IPS-15b (cell line): ENCODE data around the gene BMAL1.

Experiments used
- H3K27me3 ChIP-seq: one replicate; pipeline ENCODE4 v1.6.1; 2013; ENCODE audit warnings: low read length; ENCODE audit not compliant: control insufficient read depth, insufficient read depth
- H3K36me3 ChIP-seq: one replicate; pipeline ENCODE4 v1.6.1; 2013; ENCODE audit warnings: low read length; ENCODE audit not compliant: control insufficient read depth, insufficient read depth
- H3K4me1 ChIP-seq: one replicate; pipeline ENCODE4 v1.6.1; 2013; ENCODE audit warnings: mild to moderate bottlenecking, low read length; ENCODE audit not compliant: control insufficient read depth, insufficient read depth
- H3K4me3 ChIP-seq: one replicate; pipeline ENCODE4 v1.5.1; 2013; ENCODE audit warnings: low read depth, low read length
- H3K9ac ChIP-seq: one replicate; pipeline ENCODE4 v1.6.1; 2013; ENCODE audit warnings: low read depth, mild to moderate bottlenecking, low read length
- H3K9me3 ChIP-seq: one replicate; pipeline ENCODE4 v1.6.1; 2013; ENCODE audit warnings: mild to moderate bottlenecking, low read length; ENCODE audit not compliant: control insufficient read depth, insufficient read depth

BMAL1 gene

DNA sequence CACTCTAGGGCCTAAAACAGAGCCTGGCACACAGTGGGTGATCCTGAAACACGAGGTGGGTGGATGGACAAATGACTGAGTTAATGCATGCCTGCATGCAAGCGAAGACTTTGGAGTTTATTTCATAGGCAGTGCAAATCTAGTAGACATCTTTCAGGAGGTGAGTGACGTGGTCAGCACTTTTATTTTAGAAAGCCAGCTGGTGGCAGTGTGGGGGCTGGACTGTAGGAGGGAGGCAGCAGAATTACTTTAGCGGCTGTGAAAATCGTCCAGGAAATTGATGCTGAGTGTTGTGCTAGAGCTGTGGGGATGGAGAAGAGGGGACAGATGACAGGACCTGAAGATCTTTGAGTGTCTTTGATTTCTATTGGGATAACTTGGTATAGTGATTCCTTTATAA is 47.1 kb downstream of the BMAL1 start:
- no peak overlapping the region for H3K4me3 ChIP-seq
- no peaks in the 10 kb centered on the region for H3K36me3 ChIP-seq
- H3K9ac ChIP-seq, result no peak overlapping the region
- H3K9me3 ChIP-seq, result no peaks in the 10 kb centered on the region
- no peaks in the 10 kb centered on the region for H3K4me1 ChIP-seq
- H3K27me3 ChIP-seq, result no peaks in the 10 kb centered on the region

DNA sequence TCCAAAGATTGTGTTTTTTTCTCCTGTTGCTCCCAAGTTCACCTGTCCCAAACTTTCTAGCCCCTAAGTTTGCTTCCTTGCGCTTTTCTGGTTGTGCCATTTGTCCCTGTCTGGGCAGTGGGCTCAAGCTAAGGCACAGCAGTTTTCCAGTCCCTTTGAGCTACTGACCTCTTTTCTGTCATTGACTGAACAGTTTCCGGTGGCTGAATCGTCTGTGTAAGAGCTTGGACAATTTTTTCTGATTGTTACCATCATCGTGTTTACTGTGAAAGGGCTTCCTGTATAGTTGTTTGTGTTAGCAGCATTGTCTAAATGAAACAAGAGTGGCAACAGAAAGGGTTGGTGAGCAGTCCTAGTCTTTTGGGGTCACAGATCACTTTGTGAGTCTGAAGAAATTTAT is 49.8 kb downstream of the BMAL1 start:
- Histone ChIP-seq H3K4me1 (no peaks in the 10 kb centered on the region), H3K27me3 (no peaks in the 10 kb centered on the region), H3K9me3 (no peaks in the 10 kb centered on the region), H3K4me3 (no peak overlapping the region), H3K36me3 (no peaks in the 10 kb centered on the region), H3K9ac (no peak overlapping the region)

DNA sequence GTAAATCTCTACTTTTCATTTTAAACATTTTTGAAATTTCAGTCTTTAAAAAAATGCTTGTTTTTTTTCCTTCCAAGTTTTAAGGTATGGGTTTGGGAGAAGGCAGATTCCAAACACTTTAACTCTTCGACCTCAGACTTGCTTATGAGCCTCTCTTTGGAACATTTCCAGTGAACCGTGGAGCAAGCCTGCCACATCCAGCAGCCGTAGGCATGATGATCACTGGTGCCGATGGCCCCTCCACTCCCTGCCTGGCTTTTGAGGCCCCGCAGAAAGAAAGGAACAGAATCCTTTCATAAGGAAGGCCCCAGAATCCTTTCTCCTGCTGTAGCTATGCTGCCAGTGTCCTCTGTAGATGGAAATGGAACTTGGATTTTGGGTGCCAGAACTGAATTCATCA is 50.7 kb downstream of the BMAL1 start:
- Histone ChIP-seq H3K4me1 (no peaks in the 10 kb centered on the region), H3K27me3 (no peaks in the 10 kb centered on the region), H3K4me3 (no peak overlapping the region), H3K9ac (no peak overlapping the region), H3K9me3 (no peaks in the 10 kb centered on the region), H3K36me3 (no peaks in the 10 kb centered on the region)

DNA sequence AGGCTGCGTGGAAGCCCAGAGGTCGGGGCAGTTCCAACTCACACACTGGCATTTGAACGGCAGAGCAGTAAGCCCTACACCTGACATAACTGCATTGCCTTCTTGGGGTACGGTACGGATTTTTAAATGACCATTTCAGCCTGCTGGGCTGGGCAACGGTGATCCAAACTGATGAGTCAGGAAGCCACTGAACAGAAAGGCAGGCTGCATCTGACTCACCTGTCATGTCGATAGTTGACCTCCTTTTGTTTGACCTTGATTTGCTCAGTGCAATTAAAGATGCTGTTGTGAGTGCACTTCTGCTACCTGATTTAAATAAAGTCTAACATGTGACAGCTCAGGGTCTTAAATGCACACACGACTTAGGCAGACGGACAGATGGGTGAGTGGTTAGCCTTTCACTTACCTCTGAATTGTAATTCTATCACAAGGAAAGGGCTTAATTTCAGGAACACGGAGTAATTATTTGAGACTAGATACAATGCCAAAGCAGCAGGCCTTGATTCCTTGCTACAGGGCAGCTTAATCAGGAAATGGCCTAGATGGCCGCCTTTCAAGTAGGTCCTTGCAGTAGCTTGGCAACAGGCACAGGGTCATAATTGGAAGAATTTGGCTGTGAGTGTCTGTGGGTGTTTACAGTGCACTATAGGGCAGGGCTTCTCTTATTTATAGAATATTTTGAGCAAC is 52.2 kb downstream of the BMAL1 start:
- Histone ChIP-seq H3K4me1 (no peaks in the 10 kb centered on the region), H3K4me3 (no peak overlapping the region)

GRCh38 chr11:13332124-13332523 is 54.5 kb downstream of the BMAL1 start:
- peaks cover 2% of the 10 kb centered on the region for H3K4me1 ChIP-seq
- no peaks in the 10 kb centered on the region for H3K9me3 ChIP-seq
- H3K4me3 ChIP-seq, result no peak overlapping the region
- no peak overlapping the region for H3K9ac ChIP-seq
- H3K36me3 ChIP-seq, result no peaks in the 10 kb centered on the region
- H3K27me3 ChIP-seq, result no peaks in the 10 kb centered on the region

More for the DNA sequence above, 52.2 kb downstream of the BMAL1 start:
- Histone ChIP-seq H3K27me3 (no peaks in the 10 kb centered on the region), H3K9me3 (no peaks in the 10 kb centered on the region), H3K36me3 (no peaks in the 10 kb centered on the region), H3K9ac (no peak overlapping the region)

DNA sequence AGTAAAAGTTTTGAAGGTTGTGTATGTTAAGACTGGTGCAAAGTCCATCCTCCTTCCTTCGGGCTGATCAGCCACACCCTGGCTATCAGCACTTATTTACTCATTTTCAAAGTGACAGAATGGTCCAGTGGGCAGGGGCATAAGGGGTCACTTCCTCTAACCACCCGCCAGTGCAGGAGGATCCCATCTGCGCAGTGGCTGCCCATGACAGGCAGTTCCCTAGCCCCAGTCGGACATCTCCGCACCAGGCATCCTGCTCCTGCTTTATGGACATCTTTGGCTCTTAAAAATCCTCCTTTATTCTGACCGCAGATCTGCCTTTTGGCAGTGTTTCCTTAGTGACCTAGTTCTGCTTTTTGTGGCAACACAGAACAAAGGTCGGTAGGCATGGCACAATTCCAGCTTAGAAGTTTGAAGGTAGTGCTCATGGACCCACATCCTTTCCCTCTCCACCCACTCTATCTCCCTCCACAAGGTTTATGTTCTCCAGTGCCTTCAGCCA is 55.9 kb downstream of the BMAL1 start:
- H3K9me3 ChIP-seq, result no peaks in the 10 kb centered on the region
- peaks cover 2% of the 10 kb centered on the region for H3K4me1 ChIP-seq
- no peaks in the 10 kb centered on the region for H3K36me3 ChIP-seq
- H3K9ac ChIP-seq, result no peak overlapping the region
- no peaks in the 10 kb centered on the region for H3K27me3 ChIP-seq
- no peak overlapping the region for H3K4me3 ChIP-seq

DNA sequence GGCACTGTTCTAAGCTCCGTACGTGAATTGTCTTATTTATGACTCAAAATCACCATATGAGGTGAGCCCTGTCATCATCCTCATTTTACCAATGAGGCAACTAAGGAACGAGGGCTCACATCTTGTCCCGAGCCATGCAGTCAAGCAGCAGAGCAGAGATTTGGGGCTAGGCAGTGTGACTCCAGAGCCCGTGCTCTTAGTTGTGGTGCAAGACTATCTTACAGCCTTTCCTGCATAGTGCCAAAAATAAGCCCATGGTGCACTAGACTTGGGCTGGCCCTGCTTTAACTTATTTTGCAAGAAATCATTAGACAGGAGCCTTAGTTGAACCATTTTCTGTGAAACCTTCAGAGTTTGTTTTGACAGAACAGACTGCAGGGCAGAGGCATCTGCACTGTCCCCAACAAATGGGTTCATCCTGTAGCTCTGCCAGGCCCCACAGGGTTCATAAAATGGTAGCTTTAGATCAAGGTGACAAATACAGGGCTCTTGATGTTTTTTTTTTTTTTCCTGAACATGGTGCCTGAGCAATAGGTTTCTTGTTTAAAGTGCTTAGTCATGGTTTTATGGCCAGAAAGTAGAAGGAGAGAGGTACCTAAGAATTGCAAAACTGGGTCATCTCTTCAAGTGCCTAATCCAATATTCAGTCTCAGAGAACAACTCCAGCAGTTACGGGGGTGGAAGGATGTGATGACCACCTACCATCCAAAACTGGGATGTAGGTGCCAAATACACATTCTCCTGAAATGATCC is 56.6 kb downstream of the BMAL1 start:
- Histone ChIP-seq H3K9me3 (no peaks in the 10 kb centered on the region), H3K36me3 (no peaks in the 10 kb centered on the region), H3K4me1 (peaks cover 2% of the 10 kb centered on the region), H3K27me3 (no peaks in the 10 kb centered on the region), H3K9ac (no peak overlapping the region), H3K4me3 (no peak overlapping the region)

- Histone ChIP-seq H3K9ac (no peak overlapping the region), H3K36me3 (no peaks in the 10 kb centered on the region), H3K4me3 (no peak overlapping the region), H3K4me1 (peaks cover 2% of the 10 kb centered on the region), H3K27me3 (no peaks in the 10 kb centered on the region), H3K9me3 (no peaks in the 10 kb centered on the region)
Measured at GRCh38 chr11:13335319-13335718, 57.7 kb downstream of the BMAL1 start.

GRCh38 chr11:13336246-13336878 is 58.8 kb downstream of the BMAL1 start:
- Histone ChIP-seq H3K9ac (no peak overlapping the region), H3K4me1 (peaks cover 2% of the 10 kb centered on the region), H3K4me3 (no peak overlapping the region), H3K36me3 (no peaks in the 10 kb centered on the region), H3K9me3 (no peaks in the 10 kb centered on the region), H3K27me3 (no peaks in the 10 kb centered on the region)

DNA sequence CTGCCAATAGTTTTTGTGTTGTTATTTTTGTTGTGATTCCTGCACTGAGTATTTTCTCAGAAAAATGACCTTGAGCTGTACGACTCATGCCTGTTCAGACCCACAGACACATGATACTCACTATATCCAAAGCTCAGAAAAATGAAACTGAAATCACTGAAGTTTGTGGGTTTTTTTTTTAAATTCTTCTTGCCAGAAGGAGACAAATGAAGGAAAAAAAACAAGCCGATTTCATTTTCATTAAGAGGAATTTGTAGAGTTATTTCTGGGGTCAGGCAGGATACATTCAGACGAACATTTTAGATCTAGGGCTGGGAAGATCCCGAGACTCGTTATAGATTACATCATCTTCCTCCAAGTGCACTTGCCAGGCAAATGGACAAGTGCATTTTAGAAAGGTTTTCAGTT is 60.4 kb downstream of the BMAL1 start:
- Histone ChIP-seq H3K4me1 (peaks cover 2% of the 10 kb centered on the region), H3K4me3 (no peak overlapping the region), H3K9me3 (no peaks in the 10 kb centered on the region), H3K9ac (no peak overlapping the region), H3K36me3 (no peaks in the 10 kb centered on the region), H3K27me3 (no peaks in the 10 kb centered on the region)

- no peak overlapping the region for H3K9ac ChIP-seq
- peaks cover 4% of the 10 kb centered on the region for H3K4me1 ChIP-seq
Measured at GRCh38 chr11:13338427-13339069, 61.0 kb downstream of the BMAL1 start.

More at GRCh38 chr11:13338427-13339069, 61.0 kb downstream of the BMAL1 start:
- no peak overlapping the region for H3K4me3 ChIP-seq
- H3K36me3 ChIP-seq, result no peaks in the 10 kb centered on the region
- H3K27me3 ChIP-seq, result no peaks in the 10 kb centered on the region
- no peaks in the 10 kb centered on the region for H3K9me3 ChIP-seq
